SK-N-SH (cell line): Measurements from ENCODE around the gene ALKBH6. TPM values are rescaled to one million over a fixed set of nuclear protein-coding genes. Genes with fewer than 3 reads are reported as not detected.
A peak's percentile ranks its signal among the peaks of the same experiment; 100 is the strongest.

Source experiments
- CTCF ChIA-PET: fragments of 300-600, 350-600 bp; formaldehyde crosslinking; extraction: SDS; loops from one replicate; lab custom pipeline; 2021; lab: Yijun Ruan, JAX
- POLR2A ChIA-PET: fragments of 350-600 bp; sonication (Branson Sonifier 250); formaldehyde crosslinking; extraction: SDS; loops from one replicate; lab custom pipeline; 2020; ENCODE audit warnings: antibody characterized with exemption, inconsistent platforms; lab: Yijun Ruan, JAX
- DNase-seq: peaks from one replicate; pipeline ENCODE4 v3.0.0; 2012
- H2AFZ ChIP-seq: fragments of 200-600 bp; sonication (generic); 2 replicates; pipeline ENCODE4 v1.8.1; 2016; ENCODE audit warnings: antibody characterized with exemption, mild to moderate bottlenecking, low read depth
- H3F3A ChIP-seq: fragments of 200-600 bp; sonication (generic); replicated peaks from 2 replicates; pipeline ENCODE3; 2016; ENCODE audit warnings: antibody characterized with exemption, mild to moderate bottlenecking; ENCODE audit not compliant: insufficient read depth
- H3K27ac ChIP-seq, 2 experiments: fragments of 200-500 bp in 1 of 2; fragments of 200-600 bp in 1 of 2; sonication (Bioruptor generic) in 1 of 2; sonication (generic), shearing (Covaris generic) in 1 of 2; 2 replicates each; pipeline versions ENCODE4 v1.5.1 to v1.6.1; 2014 to 2016; ENCODE audit warnings: low read depth in 2 of 2, inconsistent platforms in 1 of 2, low read length in 1 of 2, mild to moderate bottlenecking in 1 of 2, mixed read lengths in 1 of 2
- H3K27me3 ChIP-seq: fragments of 200-600 bp; sonication (generic), shearing (Covaris generic); 2 replicates; pipeline ENCODE4 v1.6.1; 2016; ENCODE audit warnings: mixed run types; ENCODE audit not compliant: insufficient read depth
- H3K36me3 ChIP-seq, 2 experiments: fragments of 200-500 bp in 1 of 2; fragments of 200-600 bp in 1 of 2; sonication (Bioruptor generic) in 1 of 2; sonication (generic) in 1 of 2; replicated peaks in 1 of 2; 2 replicates each; pipeline versions ENCODE3 to v1.5.1; 2014 to 2016; ENCODE audit warnings: low read length in 1 of 2, mild to moderate bottlenecking in 1 of 2; ENCODE audit not compliant: insufficient read depth in 2 of 2, control insufficient read depth in 1 of 2
- H3K4me1 ChIP-seq, 2 experiments: fragments of 200-500 bp in 1 of 2; fragments of 200-600 bp in 1 of 2; sonication (Bioruptor generic) in 1 of 2; sonication (generic), shearing (Covaris generic) in 1 of 2; 2 replicates each; pipeline versions ENCODE4 v1.5.1 to v1.6.1; 2014 to 2016; ENCODE audit warnings: low read depth in 1 of 2, low read length in 1 of 2, mixed run types in 1 of 2; ENCODE audit not compliant: insufficient read depth in 2 of 2, control insufficient read depth in 1 of 2
- H3K4me2 ChIP-seq: fragments of 200-600 bp; sonication (generic), shearing (Covaris generic); 2 replicates; pipeline ENCODE4 v1.6.1; 2017; ENCODE audit warnings: mixed run types
- H3K4me3 ChIP-seq, 2 experiments: fragments of 200-500 bp in 1 of 2; fragments of 200-600 bp in 1 of 2; sonication (Bioruptor generic) in 1 of 2; sonication (generic), shearing (Covaris generic) in 1 of 2; 2 replicates each; pipeline versions ENCODE4 v1.5.1 to v1.8.1; 2014 to 2016; ENCODE audit warnings: low read depth in 2 of 2, inconsistent platforms in 1 of 2, low read length in 1 of 2, mild to moderate bottlenecking in 1 of 2, mixed read lengths in 1 of 2, moderate library complexity in 1 of 2
- H3K79me2 ChIP-seq: fragments of 200-600 bp; sonication (generic); 2 replicates; pipeline ENCODE4 v1.8.1; 2017; ENCODE audit warnings: mild to moderate bottlenecking; ENCODE audit not compliant: insufficient read depth
- H3K9ac ChIP-seq: fragments of 200-600 bp; sonication (generic); 2 replicates; pipeline ENCODE4 v1.6.1; 2017; ENCODE audit warnings: mixed run types
- H3K9me2 ChIP-seq: fragments of 200-600 bp; sonication (generic); 2 replicates; pipeline ENCODE4 v1.6.1; 2017; ENCODE audit warnings: mixed run types
- H3K9me3 ChIP-seq: fragments of 200-600 bp; sonication (generic); 2 replicates; pipeline ENCODE4 v1.6.1; 2017; ENCODE audit warnings: mixed run types, mild to moderate bottlenecking, moderate library complexity
- H4K20me1 ChIP-seq: fragments of 200-600 bp; sonication (generic); 2 replicates; pipeline ENCODE4 v1.6.1; 2017; ENCODE audit warnings: mild to moderate bottlenecking, mixed run types; ENCODE audit not compliant: insufficient read depth
- EP300 ChIP-seq, 2 experiments: IDR thresholded peaks; 2 replicates each; pipeline versions ENCODE4 v1.4.0 to v1.6.1; 2012; ENCODE audit warnings: borderline replicate concordance in 1 of 2, low read depth in 1 of 2, low read length in 1 of 2
- FOSL2 ChIP-seq: IDR thresholded peaks from 2 replicates; pipeline ENCODE4 v1.4.0; 2012; ENCODE audit warnings: low read depth, mild to moderate bottlenecking, moderate library complexity, borderline replicate concordance
- GATA2 ChIP-seq: sonication (generic); formaldehyde crosslinking; IDR thresholded peaks from 2 replicates; pipeline ENCODE4 v1.5.0; 2020; ENCODE audit warnings: mild to moderate bottlenecking, missing genetic modification reagents
- JUND ChIP-seq: IDR thresholded peaks from 2 replicates; pipeline ENCODE4 v1.4.0; 2012
- RAD21 ChIP-seq: IDR thresholded peaks from 2 replicates; pipeline ENCODE4 v1.6.1; 2012; ENCODE audit warnings: mild to moderate bottlenecking, low read length
- SIN3A ChIP-seq: IDR thresholded peaks from 2 replicates; pipeline ENCODE4 v1.6.1; 2012; ENCODE audit warnings: low read depth, mild to moderate bottlenecking, low read length, moderate library complexity, borderline replicate concordance
- SMC3 ChIP-seq: IDR thresholded peaks from 2 replicates; pipeline ENCODE4 v1.6.1; 2012; ENCODE audit warnings: low read depth, low read length, improper control_type of control experiment
- TEAD4 ChIP-seq: IDR thresholded peaks from 2 replicates; pipeline ENCODE4 v1.4.0; 2012; ENCODE audit warnings: mild to moderate bottlenecking, borderline replicate concordance; ENCODE audit not compliant: insufficient read depth
- WGBS: methylation state at CpG from one replicate; pipeline ENCODE4 v1.1.6; 2017; ENCODE audit warnings: low lambda C conversion rate; 5-methylcytosine and 5-hydroxymethylcytosine counted together
- polyA plus RNA-seq, 3 experiments: library from polyadenylated mRNA; depleted of rRNA; stranded (reverse); fragments of >200 nt; gene quantifications; 2 replicates each; pipeline ENCODE4 v1.2.3, GENCODE V29; 2012
- TF ChIP-seq, protein P1 (sequence below): fragments of 200-600 bp; sonication (generic); IDR thresholded peaks from 2 replicates; pipeline ENCODE4 v1.6.1; 2017; ENCODE audit warnings: antibody characterized with exemption, mild to moderate bottlenecking, moderate library complexity
- TF ChIP-seq, protein P2 (sequence below): IDR thresholded peaks from 2 replicates; pipeline ENCODE4 v1.4.0; 2012; ENCODE audit warnings: low read depth, borderline replicate concordance
- TF ChIP-seq, protein P3 (sequence below): fragments of 150-350 bp; IDR thresholded peaks from 2 replicates; pipeline ENCODE4 v1.6.1; 2017; ENCODE audit warnings: antibody characterized with exemption, low read length, low read depth, borderline replicate concordance

Gene ALKBH6
- polyA plus RNA-seq, 1 of the 3 experiments (the other 2 are of a cell fraction) = 29.9 TPM

GRCh38 chr19:36060430-36060829 is 46.4 kb upstream of the ALKBH6 start:
- Histone ChIP-seq H2AFZ (no peak overlapping the region), H4K20me1 (peaks cover 17% of the 10 kb centered on the region; the same call in 1 of the 2 replicates), H3K27me3 (no peaks in the 10 kb centered on the region), H3K27ac (no peak overlapping the region), H3K4me3 (no peak overlapping the region; a peak in 1 of 4 replicates), H3K4me2 (no peak overlapping the region), H3K9me3 (no peaks in the 10 kb centered on the region), H3F3A (no peaks in the 10 kb centered on the region), H3K4me1 (peaks cover 0 to 5% of the 10 kb centered on the region in 2 experiments; a peak in 1 of 4 replicates), H3K79me2 (peaks cover 48% of the 10 kb centered on the region), H3K36me3 (peaks cover 2 to 5% of the 10 kb centered on the region in 2 experiments), H3K9ac (no peak overlapping the region), H3K9me2 (no peaks in the 10 kb centered on the region)
- TF ChIP-seq, protein P1, sequence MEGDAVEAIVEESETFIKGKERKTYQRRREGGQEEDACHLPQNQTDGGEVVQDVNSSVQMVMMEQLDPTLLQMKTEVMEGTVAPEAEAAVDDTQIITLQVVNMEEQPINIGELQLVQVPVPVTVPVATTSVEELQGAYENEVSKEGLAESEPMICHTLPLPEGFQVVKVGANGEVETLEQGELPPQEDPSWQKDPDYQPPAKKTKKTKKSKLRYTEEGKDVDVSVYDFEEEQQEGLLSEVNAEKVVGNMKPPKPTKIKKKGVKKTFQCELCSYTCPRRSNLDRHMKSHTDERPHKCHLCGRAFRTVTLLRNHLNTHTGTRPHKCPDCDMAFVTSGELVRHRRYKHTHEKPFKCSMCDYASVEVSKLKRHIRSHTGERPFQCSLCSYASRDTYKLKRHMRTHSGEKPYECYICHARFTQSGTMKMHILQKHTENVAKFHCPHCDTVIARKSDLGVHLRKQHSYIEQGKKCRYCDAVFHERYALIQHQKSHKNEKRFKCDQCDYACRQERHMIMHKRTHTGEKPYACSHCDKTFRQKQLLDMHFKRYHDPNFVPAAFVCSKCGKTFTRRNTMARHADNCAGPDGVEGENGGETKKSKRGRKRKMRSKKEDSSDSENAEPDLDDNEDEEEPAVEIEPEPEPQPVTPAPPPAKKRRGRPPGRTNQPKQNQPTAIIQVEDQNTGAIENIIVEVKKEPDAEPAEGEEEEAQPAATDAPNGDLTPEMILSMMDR = peak; percentile 68
- TF ChIP-seq, protein P2, sequence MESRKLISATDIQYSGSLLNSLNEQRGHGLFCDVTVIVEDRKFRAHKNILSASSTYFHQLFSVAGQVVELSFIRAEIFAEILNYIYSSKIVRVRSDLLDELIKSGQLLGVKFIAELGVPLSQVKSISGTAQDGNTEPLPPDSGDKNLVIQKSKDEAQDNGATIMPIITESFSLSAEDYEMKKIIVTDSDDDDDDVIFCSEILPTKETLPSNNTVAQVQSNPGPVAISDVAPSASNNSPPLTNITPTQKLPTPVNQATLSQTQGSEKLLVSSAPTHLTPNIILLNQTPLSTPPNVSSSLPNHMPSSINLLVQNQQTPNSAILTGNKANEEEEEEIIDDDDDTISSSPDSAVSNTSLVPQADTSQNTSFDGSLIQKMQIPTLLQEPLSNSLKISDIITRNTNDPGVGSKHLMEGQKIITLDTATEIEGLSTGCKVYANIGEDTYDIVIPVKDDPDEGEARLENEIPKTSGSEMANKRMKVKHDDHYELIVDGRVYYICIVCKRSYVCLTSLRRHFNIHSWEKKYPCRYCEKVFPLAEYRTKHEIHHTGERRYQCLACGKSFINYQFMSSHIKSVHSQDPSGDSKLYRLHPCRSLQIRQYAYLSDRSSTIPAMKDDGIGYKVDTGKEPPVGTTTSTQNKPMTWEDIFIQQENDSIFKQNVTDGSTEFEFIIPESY = no peak
- TF ChIP-seq RAD21 (peak; percentile 79), SMC3 (peak; percentile 75)
- ChIA-PET POLR2A (no interaction called here), CTCF (interaction anchor here (0.9 to 1.6 kb wide), 6 partner anchors 24 to 112 kb away, joined by 3 to 10 read pairs (median 4); no protein-coding TSS in a partner anchor)
- 95% methylated on average over 2 of the region's 4 CpGs for WGBS
- peak; percentile 61 for DNase-seq

DNA sequence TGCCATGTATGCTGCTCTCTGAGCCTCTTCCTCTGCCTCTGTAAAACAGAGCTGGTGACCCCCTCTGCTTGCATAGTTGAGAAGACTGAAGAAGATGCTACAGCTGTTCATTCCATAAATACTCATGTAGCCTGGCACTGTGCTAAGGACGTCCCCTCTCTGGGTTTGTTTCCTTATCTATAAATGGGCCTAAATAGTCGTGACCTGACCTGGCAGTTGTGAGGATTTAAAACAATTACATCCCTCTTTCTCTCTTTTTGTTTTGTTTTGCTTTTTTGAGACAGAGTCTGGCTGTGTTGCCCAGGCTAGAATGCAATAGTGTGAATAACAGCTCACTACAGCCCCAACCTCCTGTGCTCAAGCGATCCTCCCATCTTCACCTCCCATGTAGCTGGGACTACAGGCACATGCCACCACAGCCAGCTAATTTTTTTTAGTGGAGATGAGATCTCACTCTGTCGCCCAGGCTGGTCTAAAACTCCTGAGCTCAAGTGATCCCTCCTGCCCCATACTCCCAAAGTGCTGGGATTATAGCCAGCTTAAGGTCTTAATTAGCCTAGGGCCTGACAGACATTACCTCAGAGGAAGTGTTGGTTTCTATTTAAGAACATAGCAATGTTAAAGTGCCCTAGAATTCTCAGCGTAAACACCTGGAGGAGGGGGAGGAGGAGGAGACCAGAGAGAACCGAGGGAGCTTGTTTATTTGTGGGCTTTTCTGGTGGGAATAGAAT is 45.3 kb upstream of the ALKBH6 start:
- no peak for DNase-seq
- no peak for TF ChIP-seq JUND
- no peak for TF ChIP-seq SIN3A
- TF ChIP-seq EP300 (IDR thresholded peaks at IDR 0.05; ENCODE audit: borderline replicate concordance in 1 of 2, low read depth in 1 of 2, low read length in 1 of 2) = no peak
- TF ChIP-seq, protein P1 = no peak
- TF ChIP-seq FOSL2 = no peak
- TF ChIP-seq, protein P3, sequence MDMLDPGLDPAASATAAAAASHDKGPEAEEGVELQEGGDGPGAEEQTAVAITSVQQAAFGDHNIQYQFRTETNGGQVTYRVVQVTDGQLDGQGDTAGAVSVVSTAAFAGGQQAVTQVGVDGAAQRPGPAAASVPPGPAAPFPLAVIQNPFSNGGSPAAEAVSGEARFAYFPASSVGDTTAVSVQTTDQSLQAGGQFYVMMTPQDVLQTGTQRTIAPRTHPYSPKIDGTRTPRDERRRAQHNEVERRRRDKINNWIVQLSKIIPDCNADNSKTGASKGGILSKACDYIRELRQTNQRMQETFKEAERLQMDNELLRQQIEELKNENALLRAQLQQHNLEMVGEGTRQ = no peak
- TF ChIP-seq GATA2 (CRISPR knock-in tag) = no peak
- TF ChIP-seq SMC3 = no peak
- TF ChIP-seq TEAD4 = no peak
- Histone ChIP-seq H3K4me3 (no peak overlapping the region), H3K27ac (no peak overlapping the region), H3K79me2 (peaks cover 50% of the 10 kb centered on the region), H3K9me3 (no peaks in the 10 kb centered on the region), H3K27me3 (no peaks in the 10 kb centered on the region), H3K9me2 (no peaks in the 10 kb centered on the region), H3K9ac (no peak overlapping the region), H3K4me1 (peaks cover 0 to 5% of the 10 kb centered on the region in 2 experiments; a peak in 1 of 4 replicates), H2AFZ (no peak overlapping the region), H3K36me3 (peaks cover 0 to 5% of the 10 kb centered on the region in 2 experiments), H4K20me1 (peaks cover 17% of the 10 kb centered on the region; the same call in 1 of the 2 replicates), H3K4me2 (no peak overlapping the region), H3F3A (no peaks in the 10 kb centered on the region)
- 90% methylated on average over 6 of the region's 6 CpGs for WGBS
- ChIA-PET CTCF (interaction anchor here (1.1 to 1.3 kb wide), 3 partner anchors 16 to 113 kb away, joined by 3 to 4 read pairs (median 3); no protein-coding TSS in a partner anchor), POLR2A (no interaction called here)
